AG09319 (cell line): ENCODE results near the gene SMIM27.
A peak's percentile ranks its signal among the peaks of the same experiment; 100 is the strongest.
"Not testable (repeated sequence)": the region's sequence is repeated elsewhere in the genome, so short reads cannot be mapped to it uniquely, and the experiment has no call there.

ENCODE experiments used
- DNase-seq: peaks from one replicate; pipeline ENCODE4 v3.0.0-alpha.2; 2010; ENCODE audit warnings: low read depth; ENCODE audit errors: extremely low read depth
- CTCF ChIP-seq: IDR thresholded peaks from 2 replicates; pipeline ENCODE4 v1.5.1; 2011; ENCODE audit warnings: low read depth, mild to moderate bottlenecking, inconsistent platforms, low read length, moderate library complexity

SMIM27 gene

GRCh38 chr9:32587901-32588300 lies 35.8 kb downstream of the SMIM27 start:
- no peak for TF ChIP-seq CTCF
- DNase-seq: no peak

GRCh38 chr9:32589083-32589723 lies 37.1 kb downstream of the SMIM27 start:
- peak; percentile 51 for TF ChIP-seq CTCF

GRCh38 chr9:32590476-32590875 lies 38.3 kb downstream of the SMIM27 start:
- TF ChIP-seq CTCF: no peak

More at GRCh38 chr9:32589083-32589723, 37.1 kb downstream of the SMIM27 start:
- no peak for DNase-seq

GRCh38 chr9:32590898-32591297 lies 38.8 kb downstream of the SMIM27 start:
- no peak for TF ChIP-seq CTCF
- no peak for DNase-seq

More at GRCh38 chr9:32590476-32590875, 38.3 kb downstream of the SMIM27 start:
- no peak for DNase-seq

- DNase-seq: no peak
- no peak for TF ChIP-seq CTCF
These were observed 44.2 kb downstream of the SMIM27 start for GRCh38 chr9:32596096-32596865.

DNA sequence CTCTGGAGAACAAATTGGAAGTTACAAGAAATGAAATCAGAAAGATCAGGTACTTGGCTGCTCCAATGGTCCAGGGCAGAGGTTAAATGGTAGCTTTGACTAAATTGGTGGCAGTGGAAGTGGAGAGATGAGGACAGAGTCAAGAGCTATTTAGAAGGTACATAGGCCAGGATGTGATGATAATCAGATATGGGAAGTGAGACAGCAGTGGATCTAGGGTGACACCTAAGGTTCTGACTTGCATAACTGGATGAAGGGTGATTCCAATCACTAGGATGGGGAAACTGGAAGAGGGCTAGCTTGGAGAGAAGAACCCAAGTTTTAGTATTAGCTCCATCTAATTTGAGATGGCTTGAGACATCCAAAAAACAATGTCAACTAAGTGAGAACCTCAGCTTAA lies 44.8 kb downstream of the SMIM27 start:
- DNase-seq: no peak
- no peak for TF ChIP-seq CTCF

- not testable (repeated sequence) for DNase-seq
These were observed 46.9 kb downstream of the SMIM27 start for GRCh38 chr9:32599021-32599420.
